HEK293T (cell line): ENCODE measurements around the gene SURF1.

Experiments used
- CTBP1 ChIP-seq: fragments of 450-650 bp; IDR thresholded peaks from 2 replicates; pipeline ENCODE4 v1.6.1; 2016; ENCODE audit warnings: borderline replicate concordance
- FOXK2 ChIP-seq: fragments of 450-650 bp; IDR thresholded peaks from 2 replicates; pipeline ENCODE4 v1.6.1; 2016; ENCODE audit warnings: mild to moderate bottlenecking
- L3MBTL2 ChIP-seq: fragments of 450-650 bp; conservative IDR thresholded peaks from 2 replicates; pipeline ENCODE4 v1.6.1; 2016; ENCODE audit warnings: mild to moderate bottlenecking
- ZNF384 ChIP-seq: fragments of 450-650 bp; IDR thresholded peaks from 2 replicates; pipeline ENCODE4 v1.6.1; 2016

DNA sequence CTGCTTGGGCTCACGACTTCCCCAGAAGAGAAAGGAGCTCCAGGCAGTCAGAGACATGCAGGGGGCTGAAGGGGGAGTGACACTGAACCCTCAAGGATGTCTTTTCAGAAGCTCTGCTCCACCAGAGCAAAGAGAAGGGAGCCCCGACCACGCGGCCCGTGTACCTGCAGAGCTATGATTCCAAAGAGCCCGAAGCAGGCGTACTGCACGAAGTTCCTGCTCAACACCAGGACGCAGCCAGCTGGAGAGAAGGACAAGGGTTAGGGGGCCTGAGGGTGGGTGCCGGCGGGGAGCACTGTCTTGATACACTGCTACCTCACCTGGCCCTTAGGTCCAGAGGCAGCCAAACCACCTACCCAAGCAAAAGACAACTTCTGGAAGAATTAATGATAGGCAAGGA, 10.1 kb upstream of the SURF1 start:
- TF ChIP-seq FOXK2 (no peak), L3MBTL2 (no peak), CTBP1 (no peak), ZNF384 (no peak)
